ENCODE data around the gene RRP12.

- TF ChIP-seq POLR2A (IDR thresholded peaks at IDR 0.05) (no peak), CTCF (IDR thresholded peaks at IDR 0.05) (no peak), EP300 (IDR thresholded peaks at IDR 0.05) (no peak)
Measured at GRCh38 chr10:97329766-97330165, 71.4 kb downstream of the RRP12 start.
